ENCODE data around the gene FLOT2. TPM values are rescaled to one million over a fixed set of nuclear protein-coding genes. Genes with fewer than 3 reads are reported as not detected.

FLOT2 gene, protein sequence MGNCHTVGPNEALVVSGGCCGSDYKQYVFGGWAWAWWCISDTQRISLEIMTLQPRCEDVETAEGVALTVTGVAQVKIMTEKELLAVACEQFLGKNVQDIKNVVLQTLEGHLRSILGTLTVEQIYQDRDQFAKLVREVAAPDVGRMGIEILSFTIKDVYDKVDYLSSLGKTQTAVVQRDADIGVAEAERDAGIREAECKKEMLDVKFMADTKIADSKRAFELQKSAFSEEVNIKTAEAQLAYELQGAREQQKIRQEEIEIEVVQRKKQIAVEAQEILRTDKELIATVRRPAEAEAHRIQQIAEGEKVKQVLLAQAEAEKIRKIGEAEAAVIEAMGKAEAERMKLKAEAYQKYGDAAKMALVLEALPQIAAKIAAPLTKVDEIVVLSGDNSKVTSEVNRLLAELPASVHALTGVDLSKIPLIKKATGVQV
- 36.7 TPM for total RNA-seq

DNA sequence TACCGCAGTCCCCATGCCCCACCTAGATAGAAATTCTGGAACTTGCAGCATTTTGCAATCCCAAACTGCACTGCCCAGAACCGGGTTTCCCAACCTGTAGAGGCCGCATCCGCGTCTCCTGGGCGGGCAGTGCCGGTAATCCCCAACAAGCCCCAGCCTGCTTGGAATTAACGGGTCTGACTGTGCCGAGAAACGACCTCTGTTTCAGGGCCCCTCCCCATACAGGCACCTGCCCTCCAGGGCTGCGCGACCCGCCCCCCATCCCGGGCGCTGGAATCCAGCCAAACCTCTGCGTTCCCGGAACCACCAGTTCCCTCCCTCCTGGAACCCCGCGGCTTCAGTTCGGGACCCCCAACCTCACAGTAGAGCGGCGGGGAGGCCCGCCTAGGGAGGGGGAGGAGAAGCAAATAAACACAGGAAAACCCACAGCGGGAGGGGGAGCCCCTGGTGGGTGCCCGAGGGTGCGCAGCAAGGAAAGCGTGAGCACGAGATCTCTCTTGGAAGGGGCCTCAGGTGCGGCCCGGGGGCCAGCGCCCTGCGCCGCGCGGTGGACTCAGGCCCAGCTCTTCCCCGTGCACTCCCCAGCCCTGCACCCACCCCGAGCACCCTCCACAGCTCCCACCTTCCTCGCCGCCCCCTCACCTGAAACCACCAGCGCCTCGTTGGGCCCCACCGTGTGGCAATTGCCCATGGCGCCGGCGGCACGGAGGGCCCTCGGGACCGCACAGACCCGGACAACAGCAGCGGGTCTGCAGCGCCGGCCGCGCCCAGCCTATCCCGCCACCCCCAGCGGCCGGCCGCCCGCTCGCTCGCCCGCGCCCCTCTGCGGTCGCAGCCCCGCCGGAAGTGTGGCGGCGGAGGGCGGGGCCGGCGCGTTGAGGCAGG lies at the start of gene FLOT2:
Gene FLOT2, minus strand, starts transcription at position 850 of the 885 bp plus-strand sequence. Its CDS starts 159 bp downstream, at position 691.

DNA sequence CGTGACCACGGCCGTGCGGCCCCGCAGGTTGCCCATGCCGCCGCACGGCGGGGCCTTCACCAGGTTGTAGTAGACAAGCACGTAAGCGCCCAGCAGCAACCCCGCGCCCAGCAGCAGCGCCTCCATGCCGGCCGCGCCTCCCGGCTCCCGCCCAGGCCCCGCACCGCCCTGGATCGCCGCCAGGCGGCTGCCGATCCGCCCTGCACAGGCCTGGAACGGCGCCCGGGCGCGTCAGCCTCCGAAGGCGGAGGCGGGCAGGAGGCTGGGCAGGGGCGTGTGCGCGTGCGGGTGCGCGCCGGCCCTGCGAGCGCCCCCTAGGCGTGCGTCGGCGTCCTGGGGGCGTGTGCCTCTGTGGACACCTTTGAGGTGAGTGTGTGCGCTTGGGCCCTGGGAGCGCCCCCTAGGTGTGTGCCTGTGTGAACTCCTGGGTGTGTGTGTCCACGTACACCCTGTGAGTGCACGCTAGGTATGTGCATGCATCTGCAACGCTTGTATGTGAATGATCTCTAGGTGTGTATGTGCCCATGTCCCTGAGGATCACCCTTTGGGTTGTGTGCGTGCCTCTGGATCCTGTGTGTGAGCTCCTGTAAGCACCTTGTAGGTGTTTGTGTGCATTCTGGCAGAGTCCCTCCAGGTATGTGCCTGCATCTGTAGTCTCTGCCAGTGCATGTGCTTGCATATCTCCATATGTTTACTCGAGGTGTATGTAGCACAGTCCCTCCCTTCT lies 5.4 kb upstream of the FLOT2 start, which contains the start of gene DHRS13:
Gene DHRS13, minus strand, starts transcription at position 261 of the 727 bp plus-strand sequence. Its CDS starts 135 bp downstream, at position 126.

DNA sequence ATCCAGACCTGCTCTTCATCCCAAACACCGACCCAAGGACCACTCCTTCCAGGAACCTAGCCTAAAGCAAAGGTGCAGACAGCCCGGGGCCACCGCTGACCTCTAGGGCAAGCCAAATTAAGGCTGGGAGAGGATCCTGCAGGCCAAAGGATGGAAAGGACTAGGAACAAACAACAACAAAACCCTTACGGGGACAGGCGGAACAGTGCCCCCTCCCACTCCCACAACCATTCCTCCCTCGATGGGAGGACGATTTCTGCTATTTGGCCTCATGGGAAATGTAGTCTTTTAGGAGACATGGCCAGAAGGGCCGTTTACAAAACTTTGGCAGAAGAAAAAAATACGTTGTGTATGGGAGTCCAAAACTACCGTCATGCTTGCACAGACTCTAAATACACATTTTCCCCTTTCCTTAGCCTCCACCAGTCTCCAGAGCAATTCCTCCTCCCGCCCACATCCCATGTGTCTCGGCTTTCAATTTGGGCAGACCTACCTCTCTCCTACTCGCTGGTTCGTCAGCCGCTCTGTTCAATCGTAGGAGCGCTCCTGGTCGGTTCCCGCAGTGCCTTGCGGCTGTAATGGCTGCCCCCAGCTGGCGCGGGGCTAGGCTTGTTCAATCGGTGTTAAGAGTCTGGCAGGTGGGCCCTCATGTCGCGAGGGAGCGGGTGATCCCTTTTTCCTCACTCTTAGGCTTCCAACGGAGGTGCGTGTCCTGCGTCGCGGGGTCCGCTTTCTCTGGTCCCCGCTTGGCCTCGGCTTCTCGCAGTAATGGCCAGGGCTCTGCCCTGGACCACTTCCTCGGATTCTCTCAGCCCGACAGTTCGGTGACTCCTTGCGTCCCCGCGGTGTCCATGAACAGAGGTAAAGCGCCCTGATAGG lies 42.8 kb downstream of the FLOT2 start, which contains the start of gene ERAL1:
Gene ERAL1, plus strand, starts transcription at position 560 of the 879 bp plus-strand sequence. Its CDS starts 19 bp downstream, at position 579.

DNA sequence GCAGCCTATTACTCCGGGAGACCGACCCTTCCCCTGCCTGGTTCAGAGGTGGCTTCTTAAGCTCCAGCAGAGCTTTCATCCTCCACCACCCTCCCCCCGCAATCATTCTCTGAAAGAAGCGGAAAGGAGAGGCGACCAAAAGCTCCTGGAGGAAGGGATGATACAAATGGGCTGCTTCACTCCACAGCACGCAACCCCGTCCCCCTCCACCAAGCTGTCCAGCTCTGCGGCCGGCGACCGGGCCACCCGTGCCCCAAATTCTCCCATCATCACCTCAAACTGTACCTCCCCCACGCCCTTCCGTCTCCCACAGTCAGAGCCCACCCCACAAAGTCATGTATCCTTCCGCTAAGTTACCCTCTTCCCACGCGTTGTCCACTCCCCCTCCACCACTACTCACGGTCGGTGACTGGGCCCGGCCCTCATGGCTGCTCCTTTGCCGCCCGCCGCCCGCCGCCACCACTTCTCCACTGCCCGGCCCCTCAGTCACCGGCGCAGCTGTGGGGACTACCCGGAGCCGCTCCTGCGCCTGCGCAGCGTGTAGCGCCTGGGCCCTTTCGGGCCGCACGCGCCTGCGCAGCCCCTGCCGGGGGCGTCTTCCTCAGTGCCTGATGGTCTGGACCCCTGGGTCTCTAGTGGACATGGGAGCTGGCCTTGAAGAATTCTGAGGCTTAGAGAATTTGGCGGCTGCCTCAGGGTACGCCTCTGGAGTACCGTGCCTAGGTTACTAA lies 55.1 kb downstream of the FLOT2 start, which contains the start of gene FAM222B:
Gene FAM222B, minus strand, starts transcription at position 509 of the 731 bp plus-strand sequence. CDS start 76,123 bp downstream, outside the sequence.

Small RNA genes within 50 kb of the gene (small RNA-seq; reads per million reads assigned to genes)
- gene RF00019: not detected

Other genes starting within 250 kb of the FLOT2 start
- 36.9 TPM for gene SDF2, start 235.8 kb downstream of the FLOT2 start, total RNA-seq
- gene SUPT6H, start 235.5 kb downstream of the FLOT2 start, total RNA-seq: 42.2 TPM
- 5.5 TPM for gene PROCA1, start 185.8 kb downstream of the FLOT2 start, total RNA-seq
- gene RAB34, start 179.9 kb downstream of the FLOT2 start, total RNA-seq: 21.2 TPM
- 340 TPM for gene RPL23A, start 177.7 kb downstream of the FLOT2 start, total RNA-seq
- 1.6 TPM for gene TLCD1, start 171.5 kb downstream of the FLOT2 start, total RNA-seq
- gene NEK8, start 168.9 kb downstream of the FLOT2 start, total RNA-seq: 0.92 TPM
- gene TRAF4, start 153.7 kb downstream of the FLOT2 start, total RNA-seq: 39.7 TPM
- 7.8 TPM for gene FAM222B, start 54.9 kb downstream of the FLOT2 start, total RNA-seq
- gene ERAL1, start 42.7 kb downstream of the FLOT2 start, total RNA-seq: 26.8 TPM
- 40.4 TPM for gene DHRS13, start 5.3 kb upstream of the FLOT2 start, total RNA-seq
- gene PHF12, start 53.8 kb upstream of the FLOT2 start, total RNA-seq: 33.2 TPM
- gene SEZ6, start 108.3 kb upstream of the FLOT2 start, total RNA-seq: 31.1 TPM
- gene PIPOX, start 145.4 kb upstream of the FLOT2 start, total RNA-seq: 10.1 TPM

Data from diencephalon (tissue), 1 donor.